Ectodermal cell (in vitro differentiated cells): Measurements from ENCODE around the gene RANGRF.

ENCODE experiments used
- H3K27ac ChIP-seq: 2 replicates; pipeline ENCODE4 v1.7.0; 2013; ENCODE audit warnings: mild to moderate bottlenecking, low read depth, low read length; ENCODE audit not compliant: insufficient read depth, poor library complexity, severe bottlenecking
- H3K27me3 ChIP-seq: 2 replicates; pipeline ENCODE4 v1.7.0; 2013; ENCODE audit warnings: mild to moderate bottlenecking, low read length; ENCODE audit not compliant: insufficient read depth, control insufficient read depth, poor library complexity, severe bottlenecking
- H3K36me3 ChIP-seq: one replicate; pipeline ENCODE4 v1.7.0; 2013; ENCODE audit warnings: low read length; ENCODE audit not compliant: control insufficient read depth, insufficient read depth
- H3K4me1 ChIP-seq: one replicate; pipeline ENCODE4 v1.7.0; 2013; ENCODE audit warnings: low read length; ENCODE audit not compliant: control insufficient read depth, insufficient read depth
- H3K4me3 ChIP-seq: 2 replicates; pipeline ENCODE4 v1.7.0; 2013; ENCODE audit warnings: low read depth, low read length, control low read depth; ENCODE audit not compliant: insufficient read depth
- H3K9me3 ChIP-seq: 2 replicates; pipeline ENCODE4 v1.7.0; 2013; ENCODE audit warnings: mild to moderate bottlenecking, low read length, moderate library complexity; ENCODE audit not compliant: control insufficient read depth
- WGBS, 2 experiments: methylation state at CpG; one replicate each; pipeline ENCODE4 v1.1.7; 2013; ENCODE audit warnings: missing lambda C conversion rate in 2 of 2; 5-methylcytosine and 5-hydroxymethylcytosine counted together

Gene RANGRF

GRCh38 chr17:8256291-8256690, 32.2 kb upstream of the RANGRF start:
- Histone ChIP-seq H3K36me3 (peaks cover 59% of the 10 kb centered on the region), H3K27me3 (no peaks in the 10 kb centered on the region), H3K4me1 (no peaks in the 10 kb centered on the region), H3K9me3 (no peaks in the 10 kb centered on the region), H3K27ac (no peak overlapping the region), H3K4me3 (no peak overlapping the region)
- WGBS, 2 experiments: 95 to 96% methylated on average over 10 of the region's 10 CpGs

- Histone ChIP-seq H3K9me3 (no peaks in the 10 kb centered on the region), H3K36me3 (peaks cover 63% of the 10 kb centered on the region), H3K4me1 (no peaks in the 10 kb centered on the region), H3K27me3 (no peaks in the 10 kb centered on the region), H3K4me3 (no peak overlapping the region), H3K27ac (no peak overlapping the region)
- WGBS, 2 experiments: 97 to 98% methylated on average over 6 of the region's 6 CpGs
These were observed 31.8 kb upstream of the RANGRF start for GRCh38 chr17:8256691-8257090.

GRCh38 chr17:8257801-8258200, 30.7 kb upstream of the RANGRF start:
- no peaks in the 10 kb centered on the region for H3K27me3 ChIP-seq
- no peaks in the 10 kb centered on the region for H3K4me1 ChIP-seq
- peaks cover 65% of the 10 kb centered on the region for H3K36me3 ChIP-seq
- no peak overlapping the region for H3K4me3 ChIP-seq
- H3K27ac ChIP-seq: no peak overlapping the region
- 95 to 98% methylated on average over 8 of the region's 8 CpGs for WGBS, 2 experiments
- no peaks in the 10 kb centered on the region for H3K9me3 ChIP-seq

GRCh38 chr17:8264320-8264719, 24.1 kb upstream of the RANGRF start:
- Histone ChIP-seq H3K9me3 (no peaks in the 10 kb centered on the region), H3K4me3 (no peak overlapping the region), H3K36me3 (peaks cover 70% of the 10 kb centered on the region), H3K27me3 (no peaks in the 10 kb centered on the region), H3K27ac (no peak overlapping the region), H3K4me1 (no peaks in the 10 kb centered on the region)
- 95 to 98% methylated on average over 10 of the region's 10 CpGs for WGBS, 2 experiments

DNA sequence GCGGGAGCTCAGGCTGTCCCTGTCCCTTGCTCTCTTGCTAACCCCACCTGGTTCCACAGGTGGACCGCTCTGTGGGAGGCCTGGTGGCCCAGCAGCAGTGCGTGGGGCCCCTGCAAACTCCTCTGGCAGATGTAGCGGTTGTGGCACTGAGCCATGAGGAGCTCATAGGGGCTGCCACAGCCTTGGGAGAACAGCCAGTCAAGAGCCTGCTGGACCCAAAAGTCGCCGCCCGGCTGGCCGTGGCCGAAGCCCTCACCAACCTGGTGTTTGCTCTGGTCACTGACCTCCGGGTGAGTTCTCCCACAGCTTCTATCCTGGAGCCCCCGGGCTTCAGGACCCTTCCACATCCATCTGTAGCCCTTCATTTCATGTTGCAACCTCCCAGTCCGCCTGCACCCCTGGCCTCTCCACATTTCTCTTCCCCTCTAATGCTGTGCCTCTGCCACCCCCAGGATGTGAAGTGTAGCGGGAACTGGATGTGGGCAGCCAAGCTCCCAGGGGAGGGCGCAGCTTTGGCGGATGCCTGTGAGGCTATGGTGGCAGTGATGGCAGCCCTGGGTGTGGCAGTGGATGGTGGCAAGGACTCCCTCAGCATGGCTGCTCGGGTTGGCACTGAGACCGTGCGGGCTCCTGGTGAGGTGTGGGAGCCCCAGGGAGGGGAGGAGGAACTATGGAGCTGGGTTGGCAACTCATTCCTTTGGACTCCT, 23.5 kb upstream of the RANGRF start:
- H3K9me3 ChIP-seq: no peaks in the 10 kb centered on the region
- H3K36me3 ChIP-seq: peaks cover 66% of the 10 kb centered on the region
- WGBS, 2 experiments: 96% methylated on average over 18 of the region's 18 CpGs
- no peak overlapping the region for H3K27ac ChIP-seq
- H3K4me1 ChIP-seq: no peaks in the 10 kb centered on the region
- no peak overlapping the region for H3K4me3 ChIP-seq
- no peaks in the 10 kb centered on the region for H3K27me3 ChIP-seq

DNA sequence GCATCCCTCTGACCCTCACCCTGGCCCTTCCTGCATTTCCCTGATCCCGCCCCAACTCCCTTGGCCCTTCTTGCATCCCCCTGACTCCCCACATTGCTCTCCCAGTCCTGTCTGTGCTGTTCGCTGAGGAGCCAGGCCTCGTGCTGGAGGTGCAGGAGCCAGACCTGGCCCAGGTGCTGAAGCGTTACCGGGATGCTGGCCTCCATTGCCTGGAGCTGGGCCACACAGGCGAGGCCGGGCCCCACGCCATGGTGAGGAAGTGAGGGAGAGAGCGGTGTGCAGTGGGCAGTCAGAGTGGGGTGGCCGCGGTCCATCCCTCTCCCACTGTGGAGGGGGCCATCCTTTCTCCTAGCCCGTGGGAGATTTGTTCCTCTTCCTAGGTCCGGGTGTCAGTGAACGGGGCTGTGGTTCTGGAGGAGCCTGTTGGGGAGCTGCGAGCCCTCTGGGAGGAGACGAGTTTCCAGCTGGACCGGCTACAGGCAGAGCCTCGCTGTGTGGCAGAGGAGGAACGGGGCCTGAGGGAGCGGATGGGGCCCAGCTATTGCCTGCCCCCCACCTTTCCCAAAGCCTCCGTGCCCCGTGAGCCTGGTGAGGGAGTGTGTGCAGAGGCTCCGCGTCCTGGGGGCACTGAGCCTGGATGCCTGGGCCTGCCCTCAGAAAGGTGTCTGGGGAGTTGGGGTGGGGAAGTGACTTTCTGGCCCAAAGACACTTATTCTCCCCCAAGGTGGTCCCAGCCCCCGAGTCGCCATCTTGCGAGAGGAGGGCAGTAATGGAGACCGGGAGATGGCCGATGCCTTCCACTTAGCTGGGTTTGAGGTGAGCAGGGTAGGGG, 21.6 kb upstream of the RANGRF start:
- Histone ChIP-seq H3K36me3 (peaks cover 48% of the 10 kb centered on the region), H3K9me3 (no peaks in the 10 kb centered on the region), H3K27ac (no peak overlapping the region), H3K27me3 (no peaks in the 10 kb centered on the region), H3K4me3 (no peak overlapping the region), H3K4me1 (no peaks in the 10 kb centered on the region)
- WGBS, 2 experiments: 95 to 97% methylated on average over 29 of the region's 29 CpGs

GRCh38 chr17:8267480-8268147, 20.9 kb upstream of the RANGRF start:
- peaks cover 48% of the 10 kb centered on the region for H3K36me3 ChIP-seq

DNA sequence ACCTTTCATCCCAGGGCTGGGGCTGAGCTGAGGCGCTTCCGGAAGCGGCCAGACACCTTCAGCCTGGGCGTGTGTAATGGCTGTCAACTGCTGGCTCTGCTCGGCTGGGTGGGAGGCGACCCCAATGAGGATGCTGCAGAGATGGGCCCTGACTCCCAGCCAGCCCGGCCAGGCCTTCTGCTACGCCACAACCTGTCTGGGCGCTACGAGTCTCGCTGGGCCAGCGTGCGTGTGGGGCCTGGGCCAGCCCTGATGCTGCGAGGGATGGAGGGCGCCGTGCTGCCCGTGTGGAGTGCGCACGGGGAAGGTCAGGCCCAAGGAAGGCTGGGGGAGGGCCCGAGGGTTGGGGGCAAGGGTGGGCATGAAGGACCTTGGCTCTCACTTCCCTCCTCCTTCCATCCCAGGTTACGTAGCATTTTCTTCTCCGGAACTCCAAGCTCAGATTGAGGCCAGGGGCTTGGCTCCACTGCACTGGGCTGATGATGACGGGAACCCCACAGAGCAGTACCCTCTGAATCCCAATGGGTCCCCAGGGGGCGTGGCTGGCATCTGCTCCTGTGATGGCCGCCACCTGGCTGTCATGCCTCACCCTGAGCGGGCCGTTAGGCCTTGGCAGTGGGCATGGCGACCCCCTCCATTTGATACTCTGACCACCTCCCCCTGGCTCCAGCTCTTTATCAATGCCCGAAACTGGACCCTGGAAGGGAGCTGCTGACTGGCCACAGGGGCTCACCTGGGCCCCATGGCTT, 19.7 kb upstream of the RANGRF start:
- H3K27me3 ChIP-seq: no peaks in the 10 kb centered on the region
- no peaks in the 10 kb centered on the region for H3K4me1 ChIP-seq
- H3K9me3 ChIP-seq: no peaks in the 10 kb centered on the region
- H3K36me3 ChIP-seq: peaks cover 38% of the 10 kb centered on the region
- H3K27ac ChIP-seq: no peak overlapping the region
- no peak overlapping the region for H3K4me3 ChIP-seq
- WGBS, 2 experiments: 96 to 97% methylated on average over 29 of the region's 29 CpGs

More at GRCh38 chr17:8267480-8268147, 20.9 kb upstream of the RANGRF start:
- Histone ChIP-seq H3K27me3 (no peaks in the 10 kb centered on the region), H3K27ac (no peak overlapping the region), H3K9me3 (no peaks in the 10 kb centered on the region), H3K4me1 (no peaks in the 10 kb centered on the region), H3K4me3 (no peak overlapping the region)
- 94 to 96% methylated on average over 11 to 12 of the region's 13 CpGs for WGBS, 2 experiments

DNA sequence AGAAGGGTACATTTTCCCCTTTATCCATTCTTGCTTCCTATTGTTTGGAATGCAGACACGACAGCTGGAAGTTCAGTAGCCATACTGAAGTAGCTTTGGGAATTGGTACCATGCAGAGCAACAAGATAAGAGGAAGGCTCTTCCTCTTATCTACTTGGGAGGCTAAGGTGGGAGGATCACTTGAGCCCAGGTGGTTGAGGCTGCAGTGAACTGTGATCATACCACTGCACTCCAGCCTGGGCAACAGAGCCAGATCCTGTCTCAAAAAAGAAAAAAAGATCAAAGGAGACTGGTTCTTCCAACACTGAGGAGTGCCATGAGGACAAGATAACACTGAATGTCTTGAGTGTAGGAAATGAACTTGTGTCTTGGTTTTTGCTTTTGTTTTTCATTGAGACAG, 16.0 kb upstream of the RANGRF start:
- Histone ChIP-seq H3K4me3 (no peak overlapping the region), H3K36me3 (peaks cover 10% of the 10 kb centered on the region), H3K9me3 (no peaks in the 10 kb centered on the region), H3K27me3 (no peaks in the 10 kb centered on the region), H3K4me1 (no peaks in the 10 kb centered on the region), H3K27ac (no peak overlapping the region)
- 90 to 96% methylated on average over 1 of the region's 1 CpG for WGBS, 2 experiments
